Endothelial cell of umbilical vein (primary cell): ENCODE results near the gene EMC7. TPM values are rescaled to one million over a fixed set of nuclear protein-coding genes. Genes with fewer than 3 reads are reported as not detected.

Experiments
- BruUV-seq: library from RNA; stranded (reverse); fragments of 400-500 nt; replicated peaks from 2 replicates; lab custom pipeline; 2021; lab: Mats Ljungman, UMichigan
- CTCF ChIA-PET: fragments of 300-600, 350-600 bp; sonication (Branson Sonifier 250); formaldehyde crosslinking; loops from one replicate; lab custom pipeline; 2021; ENCODE audit warnings: antibody characterized with exemption, inconsistent platforms; lab: Charles Lee
- POLR2A ChIA-PET: fragments of 300-600, 350-600 bp; sonication (Branson Sonifier 250); formaldehyde crosslinking; loops from one replicate; lab custom pipeline; 2021; ENCODE audit warnings: antibody characterized with exemption, inconsistent platforms; lab: Charles Lee
- DNase-seq: peaks from one replicate; pipeline ENCODE4 v3.0.0-alpha.2; 2011; ENCODE audit warnings: low read depth, low spot score
- FAIRE-seq: peaks from 2 replicates; lab custom pipeline; 2011; peaks lifted over from hg19 to GRCh38; lab: Jason Lieb, UNC
- H2AFZ ChIP-seq: 2 replicates; pipeline ENCODE4 v1.6.0; 2012; ENCODE audit warnings: low read depth, low read length, control low read depth, inconsistent platforms
- H3K27ac ChIP-seq: 2 replicates; pipeline ENCODE4 v1.5.1; 2011; ENCODE audit warnings: low read depth, mild to moderate bottlenecking, control low read depth, low read length, moderate library complexity; ENCODE audit not compliant: insufficient read depth
- H3K27me3 ChIP-seq, 2 experiments: 2 replicates each; pipeline versions ENCODE4 v1.6.0 to v1.6.1; 2011; ENCODE audit warnings: low read length in 2 of 2, mixed read lengths in 1 of 2; ENCODE audit not compliant: control insufficient read depth in 2 of 2, insufficient read depth in 2 of 2
- H3K36me3 ChIP-seq, 2 experiments: 2 replicates in 1 of 2; 3 replicates in 1 of 2; pipeline ENCODE4 v1.5.1; 2011; ENCODE audit warnings: low read length in 2 of 2, mild to moderate bottlenecking in 1 of 2, moderate library complexity in 1 of 2; ENCODE audit not compliant: control insufficient read depth in 2 of 2, insufficient read depth in 2 of 2; ENCODE audit errors: extremely low read depth in 1 of 2
- H3K4me1 ChIP-seq: 3 replicates; pipeline ENCODE4 v1.5.1; 2011; ENCODE audit warnings: mild to moderate bottlenecking, low read length; ENCODE audit not compliant: control insufficient read depth, insufficient read depth; ENCODE audit errors: extremely low read depth
- H3K4me2 ChIP-seq: 2 replicates; pipeline ENCODE4 v1.6.1; 2011; ENCODE audit warnings: low read length, control low read depth, mixed read lengths; ENCODE audit not compliant: insufficient read depth
- H3K4me3 ChIP-seq, 3 experiments: fragments of 200-600 bp in 1 of 3; sonication (generic), shearing (Covaris generic) in 1 of 3; replicated peaks in 1 of 3; 2 replicates each; pipeline ENCODE4 v1.5.1; 2011 to 2016; ENCODE audit warnings: control low read depth in 3 of 3, low read length in 3 of 3, mild to moderate bottlenecking in 2 of 3, inconsistent platforms in 1 of 3, low read depth in 1 of 3, moderate library complexity in 1 of 3; ENCODE audit not compliant: insufficient read depth in 1 of 3
- H3K79me2 ChIP-seq: 2 replicates; pipeline ENCODE4 v1.6.0; 2012; ENCODE audit warnings: low read length, inconsistent platforms; ENCODE audit not compliant: control insufficient read depth, insufficient read depth
- H3K9ac ChIP-seq: replicated peaks from 2 replicates; pipeline ENCODE3; 2011; ENCODE audit warnings: low read length, control low read depth; ENCODE audit not compliant: insufficient read depth; ENCODE audit errors: extremely low read depth
- H3K9me1 ChIP-seq: replicated peaks from 3 replicates; pipeline ENCODE4 v1.6.0; 2011; ENCODE audit warnings: mild to moderate bottlenecking, low read length; ENCODE audit not compliant: control insufficient read depth, insufficient read depth; ENCODE audit errors: extremely low read depth
- H3K9me3 ChIP-seq: replicated peaks from 2 replicates; pipeline ENCODE4 v1.5.1; 2012; ENCODE audit warnings: low read length, inconsistent platforms; ENCODE audit not compliant: control insufficient read depth, insufficient read depth
- H4K20me1 ChIP-seq: replicated peaks from 2 replicates; pipeline ENCODE3; 2011; ENCODE audit warnings: mild to moderate bottlenecking, low read length; ENCODE audit not compliant: control insufficient read depth, insufficient read depth; ENCODE audit errors: extremely low read depth
- CTCF ChIP-seq, 2 donors: IDR thresholded peaks; 1 replicate in 1 of 2; 2 replicates in 1 of 2; pipeline ENCODE4 v1.5.1; 2011; ENCODE audit warnings: low read length in 2 of 2, mild to moderate bottlenecking in 2 of 2, moderate library complexity in 2 of 2, control low read depth in 1 of 2, inconsistent platforms in 1 of 2, low read depth in 1 of 2; ENCODE audit not compliant: insufficient read depth in 1 of 2; ENCODE audit errors: extremely low read depth in 1 of 2
- EZH2 ChIP-seq: IDR thresholded peaks from 2 replicates; pipeline ENCODE4 v1.6.1; 2012; ENCODE audit warnings: borderline replicate concordance, low read depth, mild to moderate bottlenecking, moderate library complexity, low read length, inconsistent platforms; ENCODE audit not compliant: severe bottlenecking
- FOS ChIP-seq: IDR thresholded peaks from 2 replicates; pipeline ENCODE4 v1.6.1; 2011; ENCODE audit warnings: mild to moderate bottlenecking, low read length, moderate library complexity, borderline replicate concordance; ENCODE audit not compliant: insufficient read depth
- GATA2 ChIP-seq: IDR thresholded peaks from 2 replicates; pipeline ENCODE4 v1.7.0; 2011; ENCODE audit warnings: low read depth, mild to moderate bottlenecking, moderate library complexity, mixed read lengths, low read length; ENCODE audit not compliant: insufficient read length, insufficient read depth
- JUN ChIP-seq: IDR thresholded peaks from 2 replicates; pipeline ENCODE4 v1.6.1; 2011; ENCODE audit warnings: borderline replicate concordance, low read depth; ENCODE audit not compliant: insufficient read length, insufficient read depth
- MYC ChIP-seq: IDR thresholded peaks from one replicate; pipeline ENCODE4 v1.6.1; 2011; ENCODE audit warnings: mild to moderate bottlenecking, low read depth, low read length
- POLR2A ChIP-seq: IDR thresholded peaks from 2 replicates; pipeline ENCODE4 v1.6.1; 2012; ENCODE audit warnings: low read depth, mild to moderate bottlenecking, control low read depth, low read length
- POLR2AphosphoS5 ChIP-seq: IDR thresholded peaks from 2 replicates; pipeline ENCODE4 v1.6.1; 2012; ENCODE audit warnings: low read depth, mild to moderate bottlenecking, control low read depth, low read length, moderate library complexity; ENCODE audit not compliant: insufficient read depth
- dilution Hi-C: fragments of 300-500 bp; cut with MboI; formaldehyde crosslinking; loops from one replicate; pipeline ENCODE4 v1.15.0; 2019; ENCODE audit warnings: low sequenced_read_pairs; ENCODE audit not compliant: extremely low pct_ligation_motif_present
- intact Hi-C: fragments of 100-400 bp; cut with micrococcal nuclease; formaldehyde crosslinking; loops from one replicate; pipeline ENCODE4 v1.10.0; 2022
- polyA plus RNA-seq, 4 experiments: library from polyadenylated mRNA; depleted of rRNA in 3 of 4; stranded (reverse) in 3 of 4; unstranded in 1 of 4; fragments of >200 nt; gene quantifications; 2 replicates each; pipeline versions ENCODE4 v1.2.1 to v1.2.3, GENCODE V29; 2011 to 2012; ENCODE audit warnings: missing spikeins in 1 of 4
- total RNA-seq: library from RNA; stranded (reverse); gene quantifications from 2 replicates; pipeline ENCODE4 v1.2.3, GENCODE V29; 2021
- TF ChIP-seq, protein P1 (sequence below): IDR thresholded peaks from 2 replicates; pipeline ENCODE4 v1.6.1; 2011; ENCODE audit not compliant: insufficient read depth, insufficient read length

EMC7 gene
- total and polyA plus RNA-seq, 2 donors (not counting 3 experiments of a cell fraction or from before 2014, with no cell fraction given): 57.0 to 70.6 TPM

GRCh38 chr15:34116620-34117019, 15.0 kb upstream of the EMC7 start:
- intact Hi-C loops: no loop called here
- Histone ChIP-seq H3K9me3 (no peaks in the 10 kb centered on the region), H3K36me3 (no peaks in the 10 kb centered on the region), H3K27ac (no peak overlapping the region), H3K27me3 (no peaks in the 10 kb centered on the region), H3K4me1 (no peaks in the 10 kb centered on the region), H3K4me3 (no peak overlapping the region), H4K20me1 (no peaks in the 10 kb centered on the region), H3K9me1 (no peaks in the 10 kb centered on the region), H2AFZ (no peak overlapping the region), H3K79me2 (no peaks in the 10 kb centered on the region), H3K4me2 (no peak overlapping the region), H3K9ac (no peak overlapping the region)
- TF ChIP-seq MYC (no peak), JUN (no peak), POLR2A (no peak), EZH2 (no peak), FOS (no peak), POLR2AphosphoS5 (no peak), GATA2 (no peak), CTCF (IDR thresholded peaks at IDR 0.05; ENCODE audit: extremely low read depth in 1 of 2, insufficient read depth in 1 of 2, low read depth in 1 of 2, low read length in 2 of 2) (no peak)
- TF ChIP-seq, protein P1, sequence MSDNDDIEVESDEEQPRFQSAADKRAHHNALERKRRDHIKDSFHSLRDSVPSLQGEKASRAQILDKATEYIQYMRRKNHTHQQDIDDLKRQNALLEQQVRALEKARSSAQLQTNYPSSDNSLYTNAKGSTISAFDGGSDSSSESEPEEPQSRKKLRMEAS: no peak
- dilution Hi-C loops: no loop called here
- FAIRE-seq: no peak
- POLR2A ChIA-PET: no interaction called here
- no peak for DNase-seq
- no TSS peak for BruUV-seq
- CTCF ChIA-PET: interaction anchor here (1.7 kb wide), 1 partner anchor 93 kb away, joined by 6 read pairs; the partner anchor contains the start of gene KATNBL1
